HL-60 (cell line): ENCODE data around the gene VAV2.
"Not testable (repeated sequence)": the region's sequence is repeated elsewhere in the genome, so short reads cannot be mapped to it uniquely, and the experiment has no call there.

Experiments
- DNase-seq, 2 experiments: peaks; one replicate each; pipeline ENCODE4 v3.0.0-alpha.2; 2010 to 2020; ENCODE audit warnings: low read depth in 1 of 2, low spot score in 1 of 2
- H3K27ac ChIP-seq: fragments of 250-450 bp; sonication (Bioruptor Pico); replicated peaks from 2 replicates; pipeline ENCODE4 v1.5.1; 2020; ENCODE audit warnings: mild to moderate bottlenecking, moderate library complexity
- H3K27me3 ChIP-seq: fragments of 250-450 bp; sonication (Bioruptor Pico); 2 replicates; pipeline ENCODE4 v1.5.1; 2021; ENCODE audit warnings: mild to moderate bottlenecking, moderate library complexity; ENCODE audit not compliant: insufficient read depth, poor library complexity, severe bottlenecking
- H3K4me3 ChIP-seq: replicated peaks from 2 replicates; pipeline ENCODE4 v1.5.1; 2011; ENCODE audit warnings: mild to moderate bottlenecking, control low read depth, low read length; ENCODE audit not compliant: insufficient read depth
- GABPA ChIP-seq: IDR thresholded peaks from 2 replicates; pipeline ENCODE4 v1.6.1; 2012; ENCODE audit warnings: low read depth
- POLR2AphosphoS5 ChIP-seq: IDR thresholded peaks from 2 replicates; pipeline ENCODE4 v1.6.1; 2012; ENCODE audit warnings: low read depth
- REST ChIP-seq: IDR thresholded peaks from 2 replicates; pipeline ENCODE4 v1.6.1; 2012; ENCODE audit warnings: low read depth; ENCODE audit not compliant: insufficient replicate concordance
- SPI1 ChIP-seq: IDR thresholded peaks from 2 replicates; pipeline ENCODE4 v1.6.1; 2012; ENCODE audit warnings: low read depth, mild to moderate bottlenecking, borderline replicate concordance
- TF ChIP-seq, protein P1 (sequence below): IDR thresholded peaks from one replicate; pipeline ENCODE4 v1.5.1; 2011; ENCODE audit warnings: low read length, control low read depth, inconsistent platforms; ENCODE audit not compliant: insufficient read depth

VAV2 gene

GRCh38 chr9:133989625-133990365 lies 2.3 kb downstream of the VAV2 start:
- Histone ChIP-seq H3K4me3 (no peak overlapping the region), H3K27ac (no peak overlapping the region), H3K27me3 (peaks cover 33% of the 10 kb centered on the region)
- DNase-seq, result no peak
- TF ChIP-seq POLR2AphosphoS5 (no peak), GABPA (no peak), REST (no peak), SPI1 (no peak)
- TF ChIP-seq, protein P1, sequence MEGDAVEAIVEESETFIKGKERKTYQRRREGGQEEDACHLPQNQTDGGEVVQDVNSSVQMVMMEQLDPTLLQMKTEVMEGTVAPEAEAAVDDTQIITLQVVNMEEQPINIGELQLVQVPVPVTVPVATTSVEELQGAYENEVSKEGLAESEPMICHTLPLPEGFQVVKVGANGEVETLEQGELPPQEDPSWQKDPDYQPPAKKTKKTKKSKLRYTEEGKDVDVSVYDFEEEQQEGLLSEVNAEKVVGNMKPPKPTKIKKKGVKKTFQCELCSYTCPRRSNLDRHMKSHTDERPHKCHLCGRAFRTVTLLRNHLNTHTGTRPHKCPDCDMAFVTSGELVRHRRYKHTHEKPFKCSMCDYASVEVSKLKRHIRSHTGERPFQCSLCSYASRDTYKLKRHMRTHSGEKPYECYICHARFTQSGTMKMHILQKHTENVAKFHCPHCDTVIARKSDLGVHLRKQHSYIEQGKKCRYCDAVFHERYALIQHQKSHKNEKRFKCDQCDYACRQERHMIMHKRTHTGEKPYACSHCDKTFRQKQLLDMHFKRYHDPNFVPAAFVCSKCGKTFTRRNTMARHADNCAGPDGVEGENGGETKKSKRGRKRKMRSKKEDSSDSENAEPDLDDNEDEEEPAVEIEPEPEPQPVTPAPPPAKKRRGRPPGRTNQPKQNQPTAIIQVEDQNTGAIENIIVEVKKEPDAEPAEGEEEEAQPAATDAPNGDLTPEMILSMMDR, result no peak

- DNase-seq, H3K4me3 ChIP-seq, H3K27ac ChIP-seq: not testable (repeated sequence)
- H3K27me3 ChIP-seq, result peaks cover 28% of the 10 kb centered on the region
Observed at GRCh38 chr9:133988771-133989170, 3.4 kb downstream of the VAV2 start.

DNA sequence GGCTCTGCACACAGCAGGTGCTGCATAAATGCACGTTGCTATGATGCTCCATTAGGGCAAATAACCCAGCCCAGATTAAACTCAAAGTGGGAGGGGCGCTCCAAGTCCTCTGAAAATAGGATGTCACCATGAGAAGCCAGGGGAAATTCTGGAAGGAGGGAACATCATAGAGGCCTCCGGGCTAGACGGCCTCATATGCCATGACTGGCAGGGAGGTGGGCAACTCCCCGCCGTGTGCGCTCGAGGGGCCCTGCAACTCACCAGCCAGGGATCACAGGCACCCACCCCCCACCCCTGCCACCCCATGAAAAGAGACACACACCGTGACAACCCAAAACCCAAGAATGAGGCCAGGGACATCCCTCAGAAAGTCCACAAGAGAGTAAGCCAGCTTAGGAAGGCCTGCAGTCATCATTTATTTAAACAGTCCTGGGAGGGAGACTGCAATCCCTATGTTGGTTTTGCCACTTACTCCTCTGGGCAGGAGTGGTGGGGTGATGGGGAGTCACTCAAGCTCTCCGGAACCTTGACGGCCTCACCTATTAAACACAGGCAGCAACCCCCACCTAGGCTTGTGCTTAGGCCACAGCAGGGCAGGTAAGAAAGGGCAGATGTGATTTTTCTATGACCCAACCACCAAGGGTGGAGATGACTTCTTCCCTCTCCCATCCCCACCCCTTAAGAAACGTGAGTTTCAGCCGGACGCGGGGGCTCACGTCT lies 4.0 kb downstream of the VAV2 start:
- DNase-seq, result no peak
- no peak overlapping the region for H3K4me3 ChIP-seq
- H3K27ac ChIP-seq, result no peak overlapping the region
- TF ChIP-seq GABPA (no peak), SPI1 (no peak), POLR2AphosphoS5 (no peak), REST (no peak)
- TF ChIP-seq, protein P1, result no peak
- H3K27me3 ChIP-seq, result peaks cover 21% of the 10 kb centered on the region

DNA sequence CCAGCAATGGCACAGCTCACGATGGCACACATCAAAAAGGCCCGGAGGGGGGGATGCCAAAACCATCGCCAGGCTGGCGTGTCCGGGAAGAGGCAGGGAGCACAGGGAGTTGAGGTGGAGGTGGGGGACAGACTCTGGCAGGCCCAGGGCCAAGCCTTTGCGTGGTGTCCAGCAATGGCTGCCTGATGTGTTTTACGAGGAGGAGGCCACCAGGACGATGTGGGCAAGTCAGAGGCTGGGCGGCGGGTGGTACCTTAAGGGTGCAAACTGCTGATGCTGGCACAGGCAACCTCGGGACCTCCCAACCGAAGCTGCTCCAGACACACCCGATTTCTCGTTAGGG lies 4.7 kb downstream of the VAV2 start:
- TF ChIP-seq REST, result no peak
- DNase-seq, result no peak

More for the DNA sequence above, 4.7 kb downstream of the VAV2 start:
- Histone ChIP-seq H3K27ac (no peak overlapping the region), H3K4me3 (no peak overlapping the region), H3K27me3 (peaks cover 17% of the 10 kb centered on the region)
